GM21723 (cell line): ENCODE results near the gene RUSC2.
A peak's percentile ranks its signal among the peaks of the same experiment; 100 is the strongest.

ENCODE experiments used
- ATAC-seq: cut with Tn5 transposase; IDR thresholded peaks from one replicate; pipeline ENCODE4 v1.9.1; 2021; ENCODE audit warnings: mild to moderate bottlenecking, moderate library complexity; ENCODE audit not compliant: unreplicated experiment

RUSC2 gene, protein sequence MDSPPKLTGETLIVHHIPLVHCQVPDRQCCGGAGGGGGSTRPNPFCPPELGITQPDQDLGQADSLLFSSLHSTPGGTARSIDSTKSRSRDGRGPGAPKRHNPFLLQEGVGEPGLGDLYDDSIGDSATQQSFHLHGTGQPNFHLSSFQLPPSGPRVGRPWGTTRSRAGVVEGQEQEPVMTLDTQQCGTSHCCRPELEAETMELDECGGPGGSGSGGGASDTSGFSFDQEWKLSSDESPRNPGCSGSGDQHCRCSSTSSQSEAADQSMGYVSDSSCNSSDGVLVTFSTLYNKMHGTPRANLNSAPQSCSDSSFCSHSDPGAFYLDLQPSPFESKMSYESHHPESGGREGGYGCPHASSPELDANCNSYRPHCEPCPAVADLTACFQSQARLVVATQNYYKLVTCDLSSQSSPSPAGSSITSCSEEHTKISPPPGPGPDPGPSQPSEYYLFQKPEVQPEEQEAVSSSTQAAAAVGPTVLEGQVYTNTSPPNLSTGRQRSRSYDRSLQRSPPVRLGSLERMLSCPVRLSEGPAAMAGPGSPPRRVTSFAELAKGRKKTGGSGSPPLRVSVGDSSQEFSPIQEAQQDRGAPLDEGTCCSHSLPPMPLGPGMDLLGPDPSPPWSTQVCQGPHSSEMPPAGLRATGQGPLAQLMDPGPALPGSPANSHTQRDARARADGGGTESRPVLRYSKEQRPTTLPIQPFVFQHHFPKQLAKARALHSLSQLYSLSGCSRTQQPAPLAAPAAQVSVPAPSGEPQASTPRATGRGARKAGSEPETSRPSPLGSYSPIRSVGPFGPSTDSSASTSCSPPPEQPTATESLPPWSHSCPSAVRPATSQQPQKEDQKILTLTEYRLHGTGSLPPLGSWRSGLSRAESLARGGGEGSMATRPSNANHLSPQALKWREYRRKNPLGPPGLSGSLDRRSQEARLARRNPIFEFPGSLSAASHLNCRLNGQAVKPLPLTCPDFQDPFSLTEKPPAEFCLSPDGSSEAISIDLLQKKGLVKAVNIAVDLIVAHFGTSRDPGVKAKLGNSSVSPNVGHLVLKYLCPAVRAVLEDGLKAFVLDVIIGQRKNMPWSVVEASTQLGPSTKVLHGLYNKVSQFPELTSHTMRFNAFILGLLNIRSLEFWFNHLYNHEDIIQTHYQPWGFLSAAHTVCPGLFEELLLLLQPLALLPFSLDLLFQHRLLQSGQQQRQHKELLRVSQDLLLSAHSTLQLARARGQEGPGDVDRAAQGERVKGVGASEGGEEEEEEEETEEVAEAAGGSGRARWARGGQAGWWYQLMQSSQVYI (N-terminal part only)

DNA sequence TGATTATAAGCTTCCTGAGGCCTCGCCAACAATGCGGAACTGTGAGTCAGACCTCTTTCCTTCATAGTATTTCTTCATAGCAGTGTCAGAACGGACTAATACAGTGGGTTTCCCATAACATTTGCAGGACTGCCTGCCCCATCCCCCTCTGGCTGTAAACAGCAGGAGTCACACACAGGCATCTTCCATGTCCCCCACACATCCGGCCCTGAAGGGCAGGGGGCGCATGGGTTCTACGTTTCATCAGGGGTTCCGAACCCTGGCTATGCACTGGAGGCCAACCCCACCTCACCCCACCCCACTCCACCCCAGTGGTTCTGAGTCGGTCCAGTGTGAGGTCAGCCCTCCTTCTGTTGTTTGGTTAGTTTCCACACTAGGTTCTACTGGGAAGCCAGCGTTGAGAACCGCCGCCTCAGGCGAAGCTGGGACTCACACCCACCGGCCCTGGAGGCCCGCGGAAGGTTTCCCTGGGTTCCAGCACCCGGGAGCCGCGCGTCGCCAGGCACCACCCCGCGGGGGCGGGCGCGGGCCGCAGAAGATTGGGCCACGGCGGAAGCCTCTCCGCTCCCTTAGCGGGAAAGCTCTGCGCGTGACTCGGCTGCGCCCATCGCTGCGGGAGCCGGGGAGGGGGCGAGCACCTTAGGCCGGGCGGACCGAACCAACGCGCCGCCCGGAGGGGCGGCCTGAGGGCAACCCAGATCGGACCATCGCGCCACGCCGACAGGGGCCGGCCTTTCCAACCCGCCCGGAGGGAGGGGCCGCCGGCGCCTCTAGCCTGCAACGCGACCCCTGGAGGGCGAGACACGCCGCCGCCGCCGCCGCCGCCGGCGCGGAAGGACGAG lies at the start of gene RUSC2:
RUSC2 (plus strand) TSS at position 799 of the 842 bp plus-strand sequence. CDS start 56,411 bp downstream, outside the sequence.
- no peak for ATAC-seq

DNA sequence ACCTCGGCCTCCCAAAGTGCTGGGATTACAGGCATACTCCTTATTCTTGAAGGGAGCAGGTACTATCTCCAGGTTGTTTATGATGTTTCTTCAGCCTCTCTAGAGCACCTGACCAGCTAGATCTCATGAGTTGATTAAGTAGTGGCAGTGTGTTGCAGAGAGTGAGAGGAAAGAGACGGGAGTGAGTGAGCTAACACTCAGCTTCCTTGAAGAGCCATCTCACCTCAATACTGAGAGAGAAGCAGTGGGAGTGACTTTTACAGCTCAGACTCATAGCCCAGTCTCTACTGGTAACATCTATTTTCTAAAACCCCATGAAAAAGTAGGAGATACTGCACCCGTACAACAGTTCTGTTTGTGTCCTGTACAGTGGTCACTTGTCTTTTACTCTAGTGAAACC lies 43.9 kb upstream of the RUSC2 start:
- ATAC-seq: no peak

DNA sequence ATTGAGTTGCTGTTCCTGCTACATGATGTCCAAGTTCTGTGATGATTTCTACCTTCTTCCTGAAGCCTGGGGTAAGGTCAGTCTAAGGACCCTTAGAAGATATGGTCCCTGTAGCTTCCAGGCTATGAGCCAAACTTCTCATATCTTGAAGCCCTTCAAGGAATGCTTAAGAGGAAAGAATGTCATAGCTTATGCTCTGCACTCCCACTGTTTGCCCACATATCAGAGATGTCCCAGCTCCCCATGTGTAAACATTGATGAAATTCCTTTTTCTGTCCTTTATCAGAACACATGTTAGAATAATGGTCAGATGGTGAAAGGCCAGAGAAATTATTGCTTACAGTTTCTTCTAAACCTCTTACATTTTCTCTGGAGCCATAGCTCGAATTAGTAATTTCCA lies 41.4 kb upstream of the RUSC2 start:
- ATAC-seq: no peak

DNA sequence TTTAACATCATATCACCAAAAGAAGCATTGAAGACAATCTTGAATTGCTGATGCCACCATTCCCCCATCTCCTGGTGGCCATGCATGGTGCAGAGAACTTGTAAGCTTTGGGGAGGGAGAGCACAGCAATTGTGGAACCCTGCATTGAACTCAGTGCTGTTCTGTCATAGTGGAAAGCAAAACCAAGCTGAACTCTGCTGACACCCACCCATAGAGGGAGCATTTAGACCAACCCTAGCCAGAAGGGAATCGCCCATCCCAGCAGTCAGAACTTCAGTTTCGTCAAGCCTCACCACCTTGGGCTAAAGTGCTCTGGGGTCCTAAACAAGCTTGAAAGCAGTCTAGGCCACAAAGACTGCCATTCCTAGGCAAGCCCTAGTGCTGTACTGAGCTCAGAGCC lies 37.4 kb upstream of the RUSC2 start:
- no peak for ATAC-seq

DNA sequence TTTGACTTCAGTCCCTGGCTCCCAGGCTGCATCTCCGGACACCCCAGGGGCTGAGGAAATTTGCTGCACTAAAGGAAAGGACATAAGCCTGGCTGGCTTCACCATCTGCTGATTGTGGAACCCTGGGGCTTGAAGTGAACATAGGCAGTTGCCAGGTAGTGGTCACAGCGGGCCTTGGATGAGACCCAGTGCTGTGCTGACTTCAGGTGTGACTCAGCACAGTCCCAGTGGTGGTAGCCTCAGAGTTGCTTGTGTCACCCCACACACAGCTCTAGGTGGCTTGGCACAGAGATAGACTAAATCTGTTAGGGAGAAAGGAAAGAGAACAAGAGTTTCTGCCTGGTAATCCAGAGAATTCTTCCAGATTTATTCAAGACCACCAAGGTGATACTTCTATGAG lies 36.1 kb upstream of the RUSC2 start:
- no peak for ATAC-seq

DNA sequence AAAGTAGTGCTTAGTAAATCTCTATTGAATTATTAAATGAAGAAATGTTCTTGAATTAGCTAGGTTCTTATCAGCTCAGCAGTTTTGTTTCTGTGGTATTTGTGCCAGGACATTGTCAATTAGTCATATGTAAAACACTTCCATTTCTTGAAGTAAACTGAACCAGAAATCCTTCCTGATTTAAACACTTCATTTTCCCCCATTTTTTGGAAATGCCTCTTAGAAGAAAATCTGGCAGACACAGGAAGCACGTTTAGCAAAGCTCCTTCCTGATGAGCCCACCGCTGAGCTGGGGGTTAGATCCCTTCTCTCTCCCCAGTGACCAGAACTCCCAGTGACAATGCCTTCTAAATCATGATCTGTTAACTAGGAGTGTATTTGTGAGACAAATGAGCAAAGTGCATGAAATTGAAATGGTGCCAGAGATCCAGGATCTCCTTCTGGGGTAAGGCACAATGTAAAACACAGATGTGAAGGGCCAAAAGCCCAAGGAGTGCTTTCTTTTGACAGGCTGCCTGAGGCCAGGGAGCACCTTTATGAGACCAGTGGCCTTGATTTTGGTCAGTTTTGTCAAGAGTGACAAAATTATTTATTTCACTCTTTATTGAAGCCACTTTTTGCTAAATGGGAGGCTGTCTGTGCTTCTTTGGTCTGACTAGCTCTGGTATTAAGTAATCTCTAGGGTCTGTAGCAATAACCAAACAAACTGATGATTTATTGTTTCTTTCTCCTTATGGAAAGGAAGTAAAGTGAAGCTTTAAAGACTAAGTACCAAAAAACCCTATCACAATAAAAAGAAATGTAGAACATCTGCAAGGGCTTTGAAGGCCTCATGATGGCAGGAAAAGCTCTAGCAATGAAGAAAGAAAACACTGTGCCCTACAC lies 25.5 kb upstream of the RUSC2 start:
- ATAC-seq: no peak

DNA sequence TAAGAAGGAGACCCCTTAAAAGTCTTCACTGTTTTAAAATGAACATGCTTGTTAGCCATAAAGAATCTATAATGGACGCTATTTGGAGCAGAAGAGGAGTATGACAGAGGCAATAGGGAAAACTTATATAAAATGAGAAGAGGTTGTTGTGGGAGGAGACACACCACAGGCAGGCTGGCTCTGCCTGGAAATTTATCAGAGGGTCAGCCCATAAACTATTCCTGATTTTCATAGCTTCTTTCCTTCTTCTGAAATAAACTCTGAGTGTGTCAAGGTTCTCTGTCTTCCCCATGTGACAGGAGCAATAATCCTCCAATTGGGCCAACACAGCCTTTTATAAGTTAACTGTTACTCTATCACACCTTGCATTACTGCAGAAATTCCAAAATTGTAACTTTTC lies 19.6 kb upstream of the RUSC2 start:
- ATAC-seq: no peak

DNA sequence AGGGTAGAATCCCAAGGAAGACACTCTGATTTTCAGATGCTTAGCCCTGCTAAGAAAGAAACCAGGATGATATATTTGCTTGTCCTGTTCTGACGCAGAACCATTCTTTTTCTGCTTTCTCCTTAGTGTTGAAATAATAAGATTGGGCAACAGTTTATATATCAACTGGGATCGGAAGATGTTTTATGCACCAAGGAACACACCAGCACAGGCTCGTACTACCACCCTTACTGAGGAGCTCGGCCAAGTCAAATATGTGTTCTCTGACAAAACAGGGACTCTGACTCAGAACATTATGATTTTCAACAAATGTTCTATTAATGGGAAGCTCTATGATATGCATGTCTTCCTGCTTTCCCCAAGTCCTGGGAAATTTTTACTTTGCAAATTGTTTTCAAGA lies 19.0 kb upstream of the RUSC2 start:
- ATAC-seq: no peak

DNA sequence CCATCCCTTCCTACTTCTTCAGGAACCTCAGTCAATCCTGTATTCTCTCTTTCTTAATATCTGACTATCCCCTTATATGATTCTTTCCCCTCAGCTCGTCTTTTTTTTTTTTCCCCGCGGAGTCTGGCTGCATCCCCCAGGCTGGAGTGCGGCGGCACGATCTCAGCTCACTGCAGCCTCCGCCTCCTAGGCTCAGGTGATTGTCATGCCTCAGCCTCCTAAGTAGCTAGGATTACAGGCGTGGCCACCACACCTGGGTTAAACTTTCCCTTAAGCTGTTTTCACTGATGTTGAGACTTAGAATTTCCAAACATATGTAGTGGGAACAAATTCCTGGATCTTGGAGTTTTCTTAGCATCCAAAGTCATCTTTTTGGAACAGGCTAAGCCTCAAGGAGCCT lies 13.3 kb upstream of the RUSC2 start:
- no peak for ATAC-seq

DNA sequence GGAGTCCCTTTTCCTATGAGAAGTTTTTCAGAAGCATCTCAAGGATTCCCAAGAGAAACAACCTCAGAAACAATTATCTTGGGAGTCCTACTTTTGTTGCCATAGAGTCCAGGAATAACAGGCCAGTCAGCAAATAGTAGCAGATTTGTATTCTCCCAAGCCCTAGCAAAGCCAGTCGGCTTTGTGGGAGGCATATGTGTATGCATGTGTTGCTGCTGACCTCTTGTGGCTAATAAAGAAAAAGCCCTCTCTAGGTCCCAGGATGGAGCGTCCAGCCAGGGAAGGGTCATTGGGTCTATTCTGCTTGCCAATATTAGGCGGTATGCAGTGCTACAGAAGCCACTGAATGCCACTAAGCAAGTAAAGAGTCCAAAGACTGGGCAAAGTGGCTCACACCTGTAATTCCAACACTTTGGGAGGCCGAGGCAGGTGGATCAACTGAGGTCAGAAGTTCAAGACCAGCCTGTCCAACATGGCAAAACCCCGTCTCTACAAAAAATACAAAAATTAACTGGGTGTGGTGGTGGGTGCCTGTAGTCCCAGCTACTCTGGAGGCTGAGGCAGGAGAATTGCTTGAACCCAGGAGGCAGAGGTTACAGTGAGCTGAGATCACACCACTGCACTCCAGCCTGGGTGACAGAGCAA lies 12.6 kb upstream of the RUSC2 start:
- ATAC-seq: peak; percentile 52

DNA sequence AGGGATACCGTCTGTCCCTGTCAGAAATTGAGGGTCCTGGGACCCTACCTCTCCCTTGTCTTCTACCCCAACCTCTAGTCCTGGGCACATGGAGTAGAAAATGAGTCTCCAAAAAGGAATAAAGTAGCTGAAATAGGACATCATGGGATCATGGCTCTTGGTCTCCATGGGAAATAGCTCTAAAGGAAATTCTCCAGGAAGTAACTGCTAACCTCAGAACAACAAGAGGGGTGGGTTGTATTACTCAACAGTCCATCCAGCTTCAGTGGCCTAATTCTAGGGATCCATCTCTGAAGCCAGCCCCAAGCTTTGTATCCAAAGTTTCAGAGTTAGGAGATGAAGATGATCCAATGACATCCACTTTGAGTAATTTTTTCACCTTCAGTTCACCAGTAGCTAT lies 11.0 kb upstream of the RUSC2 start:
- ATAC-seq: no peak

DNA sequence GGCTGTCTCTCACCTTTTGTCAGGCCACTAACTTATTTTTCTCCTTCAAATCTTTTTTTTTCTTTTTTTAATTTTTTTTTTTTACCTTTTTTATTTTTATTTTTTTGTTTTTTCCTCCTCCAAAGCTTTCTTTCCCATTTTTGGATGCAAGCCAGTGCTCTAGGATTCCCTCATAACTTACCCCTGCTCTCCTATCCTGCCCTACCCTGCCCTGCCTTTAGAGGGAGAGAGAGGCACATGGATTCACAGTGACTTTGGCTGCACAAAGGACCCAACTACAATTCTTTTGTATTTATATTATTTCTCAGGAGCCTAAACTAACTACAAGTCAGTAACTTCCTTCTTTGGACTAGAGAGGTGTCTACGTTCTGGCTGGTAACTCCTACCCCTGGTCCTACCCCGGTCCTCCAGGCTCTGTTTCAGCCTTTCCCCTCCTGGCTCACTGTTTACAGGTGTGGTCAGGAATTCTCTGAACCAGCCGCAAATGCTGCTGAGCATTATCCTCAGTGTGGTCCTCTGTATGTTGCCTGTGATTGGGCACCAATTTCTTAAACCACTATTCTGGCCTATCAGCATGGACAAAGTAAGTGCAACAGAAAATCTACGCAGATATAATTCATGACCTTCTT lies 8.4 kb upstream of the RUSC2 start:
- ATAC-seq: no peak

DNA sequence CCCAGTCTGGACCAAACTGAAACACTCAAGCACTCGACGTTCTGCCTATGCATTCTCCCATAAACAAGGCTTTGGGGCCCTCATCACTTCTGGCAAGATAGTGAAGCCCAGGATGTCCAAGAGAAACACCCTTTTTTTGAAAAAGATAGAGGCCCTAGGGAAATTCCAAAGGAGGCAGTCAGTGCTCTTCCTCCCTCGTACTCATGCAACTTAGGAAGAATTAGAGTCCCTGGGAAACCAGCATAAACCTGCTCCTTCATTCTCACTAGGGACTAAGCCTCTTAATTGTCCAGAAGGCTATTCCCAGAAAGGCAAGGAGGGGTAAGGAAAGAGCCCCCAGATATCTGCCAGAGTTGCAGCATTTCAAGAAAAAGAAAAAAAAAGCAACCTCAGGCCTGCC lies 7.8 kb upstream of the RUSC2 start:
- ATAC-seq: no peak

DNA sequence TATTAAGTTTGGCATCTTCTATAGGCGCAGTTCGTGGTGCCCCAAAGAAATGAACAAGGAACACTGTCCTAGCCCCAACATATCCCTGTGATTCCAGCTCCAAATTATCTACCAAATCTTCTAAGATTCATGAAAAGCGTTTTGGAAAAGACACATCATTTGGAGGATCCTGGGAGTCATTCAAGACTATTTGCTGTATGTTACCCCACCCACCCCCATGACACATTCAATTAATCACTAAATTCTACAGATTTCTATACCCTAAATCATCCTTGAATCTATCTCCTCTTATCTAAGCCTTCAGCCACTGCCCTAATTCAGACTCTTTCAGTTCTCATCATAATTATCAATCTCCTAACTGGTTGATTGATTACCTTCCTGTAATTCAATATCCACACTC lies 5.5 kb upstream of the RUSC2 start:
- ATAC-seq: no peak

DNA sequence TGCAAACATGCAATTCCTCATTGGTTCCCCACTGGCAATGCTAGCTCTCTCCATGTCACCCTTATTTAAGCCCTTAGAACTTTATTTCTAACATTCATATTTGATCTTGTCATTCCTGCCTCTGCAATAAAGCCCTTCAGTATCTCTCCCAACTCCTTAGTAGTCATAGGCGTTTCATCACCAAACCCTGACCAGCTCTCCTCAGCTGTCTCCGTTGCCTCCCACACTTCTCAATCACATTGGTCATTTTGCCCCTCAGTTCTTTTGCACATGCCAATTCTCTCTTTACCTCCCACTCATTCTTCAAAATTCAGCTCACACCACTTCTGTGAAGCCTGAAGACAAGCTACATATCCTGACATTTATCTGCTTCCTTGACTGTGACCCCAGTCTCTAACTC lies 2.8 kb upstream of the RUSC2 start:
- no peak for ATAC-seq

DNA sequence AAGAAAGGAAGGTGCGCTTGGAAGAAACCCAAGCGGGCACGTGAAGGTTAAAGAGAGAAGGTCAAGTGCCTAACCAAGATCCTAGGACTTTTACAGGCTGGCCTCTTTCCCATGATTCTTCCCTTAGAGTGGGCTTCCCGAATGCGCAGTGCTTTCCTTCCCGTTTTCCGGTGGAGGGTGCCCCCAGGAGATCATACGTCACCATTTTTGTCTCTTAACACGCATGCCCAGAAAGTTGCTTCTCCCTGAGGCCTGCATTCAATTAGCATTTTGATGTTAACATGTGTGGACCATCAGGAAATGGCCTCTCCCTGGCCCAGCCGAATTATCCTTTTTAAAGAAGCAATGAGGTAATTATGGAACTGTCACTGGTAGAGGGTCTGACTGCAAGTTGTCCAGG lies 1.9 kb upstream of the RUSC2 start:
- no peak for ATAC-seq

DNA sequence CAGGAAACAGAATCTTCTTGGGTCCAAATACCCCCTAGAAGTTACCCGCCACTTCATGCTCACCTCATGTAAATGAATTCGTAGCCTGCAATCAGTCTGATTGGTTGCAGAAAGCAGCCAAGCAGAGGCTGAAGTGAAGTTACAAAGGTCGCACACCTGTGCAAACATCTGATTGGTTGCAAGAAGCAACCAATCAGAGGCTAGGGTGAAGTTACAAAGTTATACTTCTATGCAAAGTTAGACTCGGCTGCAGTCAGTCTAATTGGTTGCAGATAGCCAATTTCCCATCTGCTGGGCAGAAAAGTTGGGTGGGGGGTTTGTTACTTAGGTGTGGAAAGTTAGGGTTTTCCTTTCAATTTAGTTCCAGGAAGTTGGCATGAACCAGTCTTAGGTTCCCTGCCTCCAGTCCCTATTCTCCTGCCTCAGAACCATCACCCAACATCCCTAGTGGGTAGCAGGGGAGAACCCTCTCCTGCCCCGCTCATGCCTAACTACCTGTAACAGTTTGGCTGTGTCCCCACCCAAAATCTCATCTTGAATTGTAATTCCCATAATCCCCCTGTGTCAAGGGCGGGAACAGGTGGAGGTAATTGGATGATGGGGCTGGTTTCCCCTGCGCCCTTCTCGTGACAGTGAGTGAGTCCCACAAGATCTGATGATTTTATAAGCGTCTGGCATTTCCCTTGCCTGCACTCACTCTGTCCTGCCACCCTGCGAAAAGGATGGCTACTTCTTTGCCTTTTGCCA lies 1.2 kb upstream of the RUSC2 start:
- no peak for ATAC-seq
